Kasumi-1 (cell line): ENCODE measurements around the gene BMP8A.
"Not testable (repeated sequence)": the region's sequence is repeated elsewhere in the genome, so short reads cannot be mapped to it uniquely, and the experiment has no call there.

Experiments used
- DNase-seq, 2 experiments: peaks; one replicate each; lab custom pipeline; 2025; lab: John Stamatoyannopoulos, UW

Gene BMP8A

GRCh38 chr1:39491146-39491921, at the start of gene BMP8A:
TSS of gene BMP8A (plus strand) at chr1:39491636. CDS start at chr1:39491992, 356 bp downstream.
- DNase-seq, result peak; percentile 31 to 39

- no peak for DNase-seq
Measured at GRCh38 chr1:39441797-39442196, 49.6 kb upstream of the BMP8A start.

GRCh38 chr1:39445573-39445972, 45.9 kb upstream of the BMP8A start:
- no peak for DNase-seq

- no peak for DNase-seq
Measured at GRCh38 chr1:39446986-39447567, 44.4 kb upstream of the BMP8A start.

- not testable (repeated sequence) for DNase-seq
Measured at GRCh38 chr1:39450041-39450440, 41.4 kb upstream of the BMP8A start.

- DNase-seq, result no peak
Measured at GRCh38 chr1:39450956-39451606, 40.4 kb upstream of the BMP8A start.

- no peak for DNase-seq
Measured at GRCh38 chr1:39452081-39452480, 39.4 kb upstream of the BMP8A start.

GRCh38 chr1:39452540-39452939, 38.9 kb upstream of the BMP8A start:
- DNase-seq, result no peak

- DNase-seq, result no peak
Measured at GRCh38 chr1:39453603-39454002, 37.8 kb upstream of the BMP8A start.

- no peak for DNase-seq
Measured at GRCh38 chr1:39458991-39459390, 32.4 kb upstream of the BMP8A start.

GRCh38 chr1:39462074-39462473, 29.4 kb upstream of the BMP8A start:
- no peak for DNase-seq

GRCh38 chr1:39466413-39467107, 24.9 kb upstream of the BMP8A start:
- no peak for DNase-seq

- DNase-seq, result not testable (repeated sequence)
Measured at GRCh38 chr1:39467108-39467720, 24.2 kb upstream of the BMP8A start.

- no peak for DNase-seq
Measured at GRCh38 chr1:39469150-39469549, 22.3 kb upstream of the BMP8A start.

GRCh38 chr1:39470040-39470439, 21.4 kb upstream of the BMP8A start:
- DNase-seq, result no peak

- no peak for DNase-seq
Measured at GRCh38 chr1:39472826-39473225, 18.6 kb upstream of the BMP8A start.

- no peak for DNase-seq
Measured at GRCh38 chr1:39473324-39473723, 18.1 kb upstream of the BMP8A start.

- DNase-seq, result no peak
Measured at GRCh38 chr1:39474810-39475209, 16.6 kb upstream of the BMP8A start.

- not testable (repeated sequence) for DNase-seq
Measured at GRCh38 chr1:39475551-39475950, 15.9 kb upstream of the BMP8A start.

GRCh38 chr1:39478126-39478915, 13.1 kb upstream of the BMP8A start:
- no peak for DNase-seq

GRCh38 chr1:39481289-39481688, 10.1 kb upstream of the BMP8A start:
- DNase-seq, result no peak
